ENCODE results near the gene CD2AP. TPM values are rescaled to one million over a fixed set of nuclear protein-coding genes. Genes with fewer than 3 reads are reported as not detected.
A peak's percentile ranks its signal among the peaks of the same experiment; 100 is the strongest.
"Not testable (repeated sequence)": the region's sequence is repeated elsewhere in the genome, so short reads cannot be mapped to it uniquely, and the experiment has no call there.

CD2AP gene
- polyA plus RNA-seq, 10 donors = 9.3 to 14.1 (median 12.9) TPM

DNA sequence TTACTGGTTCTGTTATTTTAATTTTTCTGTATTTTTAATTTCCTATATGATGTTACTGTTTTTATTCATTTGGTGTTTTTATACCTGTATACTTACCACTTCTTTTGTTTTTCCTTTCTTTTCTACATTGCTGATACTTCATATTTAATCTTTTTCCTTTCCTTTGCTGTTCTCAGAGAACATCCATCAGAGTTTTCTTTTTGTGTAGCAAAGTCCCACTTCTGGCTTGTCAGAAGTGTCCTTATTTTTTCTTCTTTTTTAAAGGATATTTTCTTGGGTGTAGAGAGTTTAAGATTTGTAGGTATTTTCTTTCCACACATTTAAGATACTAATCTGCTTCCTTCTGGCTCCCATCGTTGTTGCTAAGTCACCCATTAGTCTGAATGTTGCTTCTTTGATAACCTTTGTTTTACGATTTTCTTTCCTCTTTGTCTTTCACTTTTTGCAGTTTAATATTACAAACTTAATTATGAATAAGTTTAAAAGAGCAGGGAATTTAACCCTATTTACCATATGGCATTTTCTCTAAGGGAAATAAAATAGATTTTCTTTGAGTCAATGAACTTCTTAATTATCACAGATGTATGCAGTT is 18.5 kb downstream of the CD2AP start:
- DNase-seq = no peak

DNA sequence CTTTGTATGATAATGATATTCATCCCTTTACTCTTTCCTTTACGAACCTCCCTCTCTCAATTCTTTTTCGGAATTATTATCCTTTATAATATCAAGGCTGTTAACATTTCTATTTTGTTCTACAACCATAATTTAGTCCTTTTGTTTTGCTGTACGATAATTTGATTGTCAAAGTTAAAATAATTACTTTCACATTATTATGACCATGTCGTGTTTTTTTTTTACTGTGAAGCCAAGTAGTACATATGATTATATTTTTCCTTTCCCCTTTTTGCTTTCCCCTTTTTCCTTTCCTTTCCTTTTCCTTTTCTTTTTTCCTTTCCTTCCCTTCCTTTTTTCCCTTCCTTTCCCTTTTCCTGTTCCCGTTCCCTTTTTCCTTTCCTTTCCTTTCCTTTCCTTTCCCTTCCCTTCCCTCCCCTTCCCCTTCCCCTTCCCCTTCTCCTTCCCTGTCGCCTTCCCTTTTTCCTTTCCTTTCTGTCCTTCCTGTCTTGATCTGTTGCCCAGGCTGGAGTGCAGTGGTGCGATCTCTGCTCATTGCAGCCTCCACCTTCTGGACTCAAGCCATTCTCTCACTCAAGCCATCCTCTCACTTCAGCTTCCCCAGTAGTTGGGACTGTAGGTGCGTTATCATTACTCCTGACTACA is 19.5 kb downstream of the CD2AP start:
- DNase-seq = no peak

- DNase-seq = no peak
These were observed 25.3 kb downstream of the CD2AP start for GRCh38 chr6:47502920-47503319.

GRCh38 chr6:47509937-47510336 is 32.3 kb downstream of the CD2AP start:
- no peak for DNase-seq

- DNase-seq = no peak
These were observed 35.3 kb downstream of the CD2AP start for GRCh38 chr6:47512872-47513271.

- DNase-seq = no peak
These were observed 41.7 kb downstream of the CD2AP start for GRCh38 chr6:47519279-47519678.

- no peak for DNase-seq
These were observed 42.7 kb downstream of the CD2AP start for GRCh38 chr6:47520282-47520681.

DNA sequence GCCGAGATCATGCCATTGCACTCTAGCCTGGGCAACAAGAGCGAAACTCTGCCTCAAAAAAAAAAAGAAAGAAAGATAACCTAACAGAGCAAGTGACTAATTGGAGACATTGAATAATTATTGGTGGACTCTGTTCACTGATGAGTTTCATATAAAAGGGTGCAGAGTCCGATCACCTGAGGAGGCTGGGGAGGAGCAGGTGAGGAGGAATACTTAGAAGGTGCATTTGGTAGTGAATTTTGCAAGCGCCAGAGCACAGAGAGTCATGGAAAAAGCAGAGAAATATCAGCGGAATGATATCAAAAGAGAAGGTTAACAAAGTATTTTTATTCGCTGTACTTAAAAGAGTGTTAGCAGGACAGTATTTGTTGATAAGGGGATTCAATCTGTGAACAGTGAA is 44.4 kb downstream of the CD2AP start:
- DNase-seq = no peak

- DNase-seq = peak; percentile 15 to 34 (median 23)
These were observed 46.7 kb downstream of the CD2AP start for GRCh38 chr6:47524136-47524845.

GRCh38 chr6:47525330-47526057 is 47.9 kb downstream of the CD2AP start:
- no peak for DNase-seq

DNA sequence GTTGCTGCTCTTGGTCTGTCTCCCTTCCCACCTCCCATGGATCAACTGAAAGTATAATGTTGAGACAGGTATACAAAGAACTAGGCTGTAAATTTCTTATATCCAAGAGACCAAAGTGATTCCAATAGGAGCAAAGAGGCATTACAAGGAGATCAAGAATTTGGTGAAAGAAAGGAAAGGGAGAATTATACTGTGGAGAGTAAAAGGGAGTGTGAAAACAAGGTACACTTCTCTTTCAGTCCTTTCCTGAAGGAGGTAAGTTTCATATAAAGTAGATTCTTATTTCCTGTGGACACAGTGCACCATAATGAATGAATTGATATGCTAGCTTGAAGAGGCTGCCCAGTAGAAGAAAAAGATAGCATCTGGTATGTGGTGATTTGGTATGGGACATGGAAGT is 49.7 kb downstream of the CD2AP start:
- no peak for DNase-seq

DNA sequence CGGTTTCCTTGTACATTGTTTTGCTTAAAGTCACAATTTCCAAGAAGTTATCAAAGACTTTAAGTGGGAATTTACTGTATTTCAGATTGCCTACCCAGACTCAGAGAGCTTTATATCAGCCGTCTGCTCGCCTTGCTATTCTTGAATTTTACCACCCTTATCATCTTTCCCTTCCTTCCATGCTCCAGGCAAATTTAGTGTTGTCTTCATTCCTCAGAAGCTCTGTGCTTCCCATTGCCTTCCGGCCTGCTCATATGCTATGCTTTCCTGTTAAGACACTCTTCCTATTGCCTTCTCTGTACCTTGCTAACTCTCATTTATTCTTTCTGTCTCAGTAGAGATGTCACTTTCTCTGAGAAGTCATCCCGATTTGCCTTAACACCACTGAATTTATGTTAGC is 52.1 kb downstream of the CD2AP start:
- no peak for DNase-seq

DNA sequence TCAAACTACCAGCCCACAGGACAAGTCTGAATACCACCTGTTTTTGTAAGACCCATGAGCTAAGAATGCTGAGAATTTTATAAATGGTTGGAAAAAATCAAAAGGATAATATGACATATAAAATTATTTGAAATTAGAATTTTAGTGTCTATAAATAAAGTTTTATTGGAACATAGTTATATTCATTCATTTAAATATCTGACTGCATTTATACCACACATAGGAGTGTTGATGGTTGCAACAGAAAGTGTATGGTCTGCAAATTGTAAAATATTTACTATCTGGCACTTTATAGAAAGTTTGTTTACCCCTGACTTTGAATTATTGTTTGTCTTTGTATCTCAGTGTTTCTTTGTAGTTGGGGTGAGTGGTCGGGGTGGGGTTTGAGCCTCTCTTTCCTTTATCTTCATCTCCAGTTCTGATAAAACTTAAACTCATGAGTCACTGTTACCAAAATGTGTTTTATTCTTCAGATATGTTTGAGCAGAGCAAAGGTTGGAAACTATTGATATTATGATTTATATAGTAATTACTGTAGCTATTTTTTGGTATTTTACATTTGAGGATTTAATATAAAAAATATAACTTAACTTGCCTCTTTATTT is 55.5 kb downstream of the CD2AP start:
- no peak for DNase-seq

DNA sequence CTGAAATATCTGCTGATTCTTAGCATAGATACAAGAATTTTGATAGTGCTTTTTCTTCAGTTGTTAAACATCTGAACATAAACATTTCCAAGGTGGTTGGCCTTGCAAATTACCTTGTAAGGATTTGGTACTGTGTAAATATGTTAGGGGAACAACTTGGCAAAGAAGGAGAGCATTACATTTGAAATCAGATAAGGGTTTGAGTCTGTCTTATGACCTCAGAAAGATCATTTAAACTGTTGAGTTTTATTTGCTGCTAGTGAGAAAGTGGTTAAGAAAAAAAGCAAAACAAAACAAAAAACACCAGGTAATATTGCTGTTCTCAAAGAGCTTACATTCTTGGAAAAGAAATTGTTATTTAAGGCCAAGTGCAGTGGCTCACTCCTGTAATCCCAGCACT is 56.5 kb downstream of the CD2AP start:
- no peak for DNase-seq

- DNase-seq = peak; percentile 28 to 77 (median 63)
These were observed 58.0 kb downstream of the CD2AP start for GRCh38 chr6:47535316-47536225.

- no peak for DNase-seq
These were observed 59.3 kb downstream of the CD2AP start for GRCh38 chr6:47536816-47537401.

GRCh38 chr6:47545223-47545622 is 67.6 kb downstream of the CD2AP start:
- DNase-seq = no peak

GRCh38 chr6:47551670-47552069 is 74.1 kb downstream of the CD2AP start:
- DNase-seq = no peak

- DNase-seq = no peak
These were observed 74.7 kb downstream of the CD2AP start for GRCh38 chr6:47552319-47552718.

DNA sequence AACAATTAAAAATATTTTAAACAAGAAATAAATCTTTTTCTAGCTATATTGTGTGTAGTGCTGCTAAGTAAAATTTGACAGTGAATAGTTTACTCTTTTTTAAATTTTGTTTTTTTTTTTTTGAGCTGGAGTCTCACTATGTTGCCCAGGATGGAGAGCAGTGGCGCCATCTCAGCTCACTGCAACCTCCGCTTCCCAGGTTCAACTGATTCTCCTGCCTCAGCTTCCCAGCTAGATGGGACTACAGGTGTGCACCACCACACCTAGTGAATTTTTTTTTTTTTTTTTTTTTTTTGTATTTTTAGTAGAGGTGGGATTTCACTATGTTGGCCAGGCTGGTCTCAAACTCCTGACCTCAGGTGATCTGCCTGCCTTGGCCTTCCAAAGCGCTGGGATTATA is 75.7 kb downstream of the CD2AP start:
- not testable (repeated sequence) for DNase-seq

- DNase-seq = not testable (repeated sequence)
These were observed 78.9 kb downstream of the CD2AP start for GRCh38 chr6:47556459-47556858.
